OCI-LY3 (cell line): ENCODE results near the gene CKLF.

Source experiments
- EZH2phosphoT487 ChIP-seq: fragments of 200-600 bp; shearing (Covaris generic); IDR thresholded peaks from 2 replicates; pipeline ENCODE4 v1.6.1; 2018; ENCODE audit warnings: antibody characterized with exemption, mixed run types, low read depth
- TF ChIP-seq, protein P1 (sequence below): fragments of 200-600, 300-600 bp; sonication (generic); IDR thresholded peaks from 2 replicates; pipeline ENCODE4 v1.5.1; 2014; ENCODE audit warnings: antibody characterized with exemption, low read length, low read depth

DNA sequence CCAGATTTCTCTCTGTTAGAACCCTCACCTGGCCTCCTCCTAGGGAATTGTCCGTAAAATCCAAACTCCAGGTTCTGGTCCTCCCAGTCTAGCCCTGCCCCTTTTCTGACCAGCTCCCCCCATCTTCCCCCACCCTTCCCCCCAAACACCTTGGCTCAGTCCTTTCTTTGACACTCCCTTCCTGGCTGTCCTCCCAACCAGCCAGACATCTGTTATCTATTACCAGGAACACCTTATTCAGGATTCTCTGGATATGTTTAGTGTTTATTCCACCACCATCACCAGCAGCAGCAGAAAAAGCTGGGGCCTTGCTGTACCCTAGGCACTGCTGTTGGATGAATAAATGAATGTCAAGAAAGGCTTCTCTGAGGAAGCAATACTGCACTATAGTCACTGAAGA is 48.1 kb downstream of the CKLF start:
- TF ChIP-seq, protein P1, sequence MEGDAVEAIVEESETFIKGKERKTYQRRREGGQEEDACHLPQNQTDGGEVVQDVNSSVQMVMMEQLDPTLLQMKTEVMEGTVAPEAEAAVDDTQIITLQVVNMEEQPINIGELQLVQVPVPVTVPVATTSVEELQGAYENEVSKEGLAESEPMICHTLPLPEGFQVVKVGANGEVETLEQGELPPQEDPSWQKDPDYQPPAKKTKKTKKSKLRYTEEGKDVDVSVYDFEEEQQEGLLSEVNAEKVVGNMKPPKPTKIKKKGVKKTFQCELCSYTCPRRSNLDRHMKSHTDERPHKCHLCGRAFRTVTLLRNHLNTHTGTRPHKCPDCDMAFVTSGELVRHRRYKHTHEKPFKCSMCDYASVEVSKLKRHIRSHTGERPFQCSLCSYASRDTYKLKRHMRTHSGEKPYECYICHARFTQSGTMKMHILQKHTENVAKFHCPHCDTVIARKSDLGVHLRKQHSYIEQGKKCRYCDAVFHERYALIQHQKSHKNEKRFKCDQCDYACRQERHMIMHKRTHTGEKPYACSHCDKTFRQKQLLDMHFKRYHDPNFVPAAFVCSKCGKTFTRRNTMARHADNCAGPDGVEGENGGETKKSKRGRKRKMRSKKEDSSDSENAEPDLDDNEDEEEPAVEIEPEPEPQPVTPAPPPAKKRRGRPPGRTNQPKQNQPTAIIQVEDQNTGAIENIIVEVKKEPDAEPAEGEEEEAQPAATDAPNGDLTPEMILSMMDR: no peak
- no peak for TF ChIP-seq EZH2phosphoT487
